HepG2 (cell line): ENCODE data around the gene TSACC. TPM values are rescaled to one million over a fixed set of nuclear protein-coding genes. Genes with fewer than 3 reads are reported as not detected.
A peak's percentile ranks its signal among the peaks of the same experiment; 100 is the strongest.

Source experiments
- AHR ChIP-seq: IDR thresholded peaks from 2 replicates; pipeline ENCODE4 v1.6.1; 2018; ENCODE audit warnings: missing genetic modification reagents, missing compliant biosample characterization
- ARID4A ChIP-seq: sonication (generic); formaldehyde crosslinking; IDR thresholded peaks from 2 replicates; pipeline ENCODE4 v1.5.0; 2020; ENCODE audit warnings: mild to moderate bottlenecking, missing genetic modification reagents, borderline replicate concordance
- ATF6 ChIP-seq: sonication (generic); formaldehyde crosslinking; conservative IDR thresholded peaks from 2 replicates; pipeline ENCODE4 v1.4.0; 2020; ENCODE audit warnings: missing genetic modification reagents
- CCAR2 ChIP-seq: fragments of 200-400 bp; formaldehyde crosslinking; optimal IDR thresholded peaks from 2 replicates; pipeline ENCODE3; 2018; ENCODE audit warnings: low read depth, mild to moderate bottlenecking, low read length, moderate library complexity
- CREM ChIP-seq, 2 experiments: sonication (generic) in 1 of 2; formaldehyde crosslinking in 1 of 2; IDR thresholded peaks; 2 replicates each; pipeline versions ENCODE4 v1.4.0 to v1.6.1; 2016 to 2020; ENCODE audit warnings: antibody characterized with exemption in 1 of 2, mild to moderate bottlenecking in 1 of 2, missing genetic modification reagents in 1 of 2
- FOXP4 ChIP-seq: sonication (generic); formaldehyde crosslinking; IDR thresholded peaks from 2 replicates; pipeline ENCODE4 v1.4.0; 2020; ENCODE audit warnings: missing genetic modification reagents
- HNF4A ChIP-seq: sonication (generic); formaldehyde crosslinking; IDR thresholded peaks from 2 replicates; pipeline ENCODE4 v1.4.0; 2020; ENCODE audit warnings: missing genetic modification reagents
- HNF4G ChIP-seq, 2 experiments: sonication (generic) in 1 of 2; formaldehyde crosslinking in 1 of 2; IDR thresholded peaks; 2 replicates each; pipeline versions ENCODE4 v1.4.0 to v1.6.1; 2011 to 2020; ENCODE audit warnings: borderline replicate concordance in 2 of 2, low read depth in 2 of 2, mild to moderate bottlenecking in 2 of 2, low read length in 1 of 2, missing genetic modification reagents in 1 of 2, moderate library complexity in 1 of 2
- NBN ChIP-seq: fragments of 450-650 bp; conservative IDR thresholded peaks from 2 replicates; pipeline ENCODE4 v1.6.1; 2017
- NPAS2 ChIP-seq: sonication (generic); formaldehyde crosslinking; IDR thresholded peaks from 2 replicates; pipeline ENCODE4 v1.8.0; 2022; ENCODE audit warnings: mild to moderate bottlenecking, missing genetic modification reagents, borderline replicate concordance
- RFX5 ChIP-seq: IDR thresholded peaks from 2 replicates; pipeline ENCODE4 v1.6.1; 2011; ENCODE audit warnings: low read depth, low read length, improper control_type of control experiment
- TOPORS ChIP-seq: sonication (generic); formaldehyde crosslinking; IDR thresholded peaks from 2 replicates; pipeline ENCODE4 v1.8.0; 2023; ENCODE audit warnings: mild to moderate bottlenecking, missing genetic modification reagents
- TSC22D2 ChIP-seq: sonication (generic); formaldehyde crosslinking; IDR thresholded peaks from 2 replicates; pipeline ENCODE4 v1.5.1; 2020; ENCODE audit warnings: missing genetic modification reagents, mild to moderate bottlenecking, borderline replicate concordance
- ZMYM2 ChIP-seq: sonication (generic); formaldehyde crosslinking; IDR thresholded peaks from 2 replicates; pipeline ENCODE4 v1.8.0; 2022; ENCODE audit warnings: mild to moderate bottlenecking, missing genetic modification reagents
- ZNF20 ChIP-seq: sonication (generic); formaldehyde crosslinking; IDR thresholded peaks from 2 replicates; pipeline ENCODE4 v1.4.0; 2020; ENCODE audit warnings: mild to moderate bottlenecking, moderate library complexity, missing genetic modification reagents
- ZNF292 ChIP-seq: sonication (generic); formaldehyde crosslinking; IDR thresholded peaks from 2 replicates; pipeline ENCODE4 v1.8.1; 2022; ENCODE audit warnings: mild to moderate bottlenecking, low read depth, missing genetic modification reagents, borderline replicate concordance
- ZNF343 ChIP-seq: sonication (generic); formaldehyde crosslinking; IDR thresholded peaks from 2 replicates; pipeline ENCODE4 v1.4.0; 2020; ENCODE audit warnings: mild to moderate bottlenecking, missing genetic modification reagents
- ZNF580 ChIP-seq: IDR thresholded peaks from 2 replicates; pipeline ENCODE4 v1.6.1; 2016; ENCODE audit warnings: low read depth, borderline replicate concordance
- ZNF605 ChIP-seq: sonication (generic); formaldehyde crosslinking; IDR thresholded peaks from 2 replicates; pipeline ENCODE4 v1.8.0; 2022; ENCODE audit warnings: mild to moderate bottlenecking, missing genetic modification reagents
- ZNF816 ChIP-seq: sonication (generic); formaldehyde crosslinking; IDR thresholded peaks from 2 replicates; pipeline ENCODE4 v1.8.0; 2022; ENCODE audit warnings: missing genetic modification reagents, mild to moderate bottlenecking, borderline replicate concordance
- polyA plus RNA-seq, 8 experiments: library from polyadenylated mRNA; depleted of rRNA in 3 of 8; stranded (reverse) in 7 of 8; unstranded in 1 of 8; fragments of >200 nt; fragmentation: Illumina TruSeq in 4 of 8; extraction: Trizol in 4 of 8; gene quantifications; 2 replicates each; pipeline versions ENCODE4 v1.2.1 to v1.2.3, GENCODE V29; 2011 to 2016; ENCODE audit warnings: low read depth in 4 of 8, missing spikeins in 1 of 8, mixed read lengths in 1 of 8; ENCODE audit not compliant: insufficient read depth in 1 of 8
- total RNA-seq, 5 experiments: library from RNA; depleted of rRNA; stranded (reverse); fragments of >200 nt; fragmentation: Illumina TruSeq; extraction: Trizol; gene quantifications; 2 replicates each; pipeline ENCODE4 v1.2.3, GENCODE V29; 2016; ENCODE audit warnings: low read depth in 1 of 5

The TSACC gene
- total and polyA plus RNA-seq, 2 of the 13 experiments (the other 11 are each of a cell fraction or from before 2014, with no cell fraction given): 1.5 to 2.6 TPM

GRCh38 chr1:156371553-156372264 lies 33.4 kb downstream of the TSACC start (continued):
- TF ChIP-seq ZNF580 (CRISPR knock-in tag) (no peak; the same call in 1 of the 2 replicates), HNF4A (CRISPR knock-in tag) (peak; percentile 99), ATF6 (CRISPR knock-in tag) (0 out of 2 replicates have a peak, but pooled peaks have one; percentile 46), FOXP4 (CRISPR knock-in tag) (peak; percentile 95), NPAS2 (no peak), ARID4A (CRISPR knock-in tag) (peak; percentile 75; the same call in 1 of the 2 replicates), ZNF292 (peak; percentile 69; the same call in 1 of the 2 replicates), ZNF816 (CRISPR knock-in tag) (peak; percentile 32; the same call in 1 of the 2 replicates), ZNF343 (CRISPR knock-in tag) (0 out of 2 replicates have a peak, but pooled peaks have one; percentile 24), NBN (no peak), ZNF605 (CRISPR knock-in tag) (peak; percentile 62), AHR (CRISPR knock-in tag) (peak; percentile 71; the same call in 1 of the 2 replicates), ZNF20 (no peak), TSC22D2 (peak; percentile 73; the same call in 1 of the 2 replicates), TOPORS (CRISPR knock-in tag) (peak; percentile 80), ZMYM2 (CRISPR knock-in tag) (peak; percentile 84), CCAR2 (peak; percentile 39), CREM (IDR thresholded peaks at IDR 0.05) (peak; percentile 97), CREM (CRISPR knock-in tag; IDR thresholded peaks at IDR 0.05) (no peak), HNF4G (IDR thresholded peaks at IDR 0.05; ENCODE audit: borderline replicate concordance, low read depth, low read length) (peak; percentile 98), HNF4G (CRISPR knock-in tag; IDR thresholded peaks at IDR 0.05; ENCODE audit: borderline replicate concordance, low read depth) (peak; percentile 100), RFX5 (peak; percentile 33; the same call in 1 of the 2 replicates)
